ENCODE results near the gene DIAPH3. TPM values are rescaled to one million over a fixed set of nuclear protein-coding genes. Genes with fewer than 3 reads are reported as not detected.

The DIAPH3 gene
- polyA plus RNA-seq, 1 of the 3 experiments (the other 2 are of a cell fraction): 5.4 TPM

- Histone ChIP-seq H3K9ac (no peak overlapping the region), H3K4me2 (no peak overlapping the region), H3F3A (replicated peaks; ENCODE audit: insufficient read depth) (no peaks in the 10 kb centered on the region), H3K4me3 (ENCODE audit: low read depth in 2 of 2, low read length in 1 of 2) (no peak overlapping the region), H3K9me3 (no peaks in the 10 kb centered on the region), H2AFZ (ENCODE audit: low read depth) (no peak overlapping the region), H3K79me2 (ENCODE audit: insufficient read depth) (peaks cover 91% of the 10 kb centered on the region), H3K27ac (ENCODE audit: low read depth in 2 of 2, low read length in 1 of 2) (no peak overlapping the region), H3K4me1 (ENCODE audit: control insufficient read depth in 1 of 2, insufficient read depth in 2 of 2, low read depth in 1 of 2, low read length in 1 of 2) (peaks cover 0 to 25% of the 10 kb centered on the region in 2 experiments; a peak in 2 of 4 replicates), H3K9me2 (no peaks in the 10 kb centered on the region), H4K20me1 (ENCODE audit: insufficient read depth) (no peaks in the 10 kb centered on the region), H3K27me3 (ENCODE audit: insufficient read depth) (no peaks in the 10 kb centered on the region), H3K36me3 (replicated peaks in 1 of 2; ENCODE audit: control insufficient read depth in 1 of 2, insufficient read depth in 2 of 2, low read length in 1 of 2) (no peaks in the 10 kb centered on the region)
- no peak for DNase-seq
- no peak for TF ChIP-seq CHD2 (IDR thresholded peaks at IDR 0.05; ENCODE audit: low read length, partially characterized antibody)
- no peak for TF ChIP-seq EP300 (IDR thresholded peaks at IDR 0.05; ENCODE audit: borderline replicate concordance in 1 of 2, low read depth in 1 of 2, low read length in 1 of 2)
- TF ChIP-seq, protein P1, sequence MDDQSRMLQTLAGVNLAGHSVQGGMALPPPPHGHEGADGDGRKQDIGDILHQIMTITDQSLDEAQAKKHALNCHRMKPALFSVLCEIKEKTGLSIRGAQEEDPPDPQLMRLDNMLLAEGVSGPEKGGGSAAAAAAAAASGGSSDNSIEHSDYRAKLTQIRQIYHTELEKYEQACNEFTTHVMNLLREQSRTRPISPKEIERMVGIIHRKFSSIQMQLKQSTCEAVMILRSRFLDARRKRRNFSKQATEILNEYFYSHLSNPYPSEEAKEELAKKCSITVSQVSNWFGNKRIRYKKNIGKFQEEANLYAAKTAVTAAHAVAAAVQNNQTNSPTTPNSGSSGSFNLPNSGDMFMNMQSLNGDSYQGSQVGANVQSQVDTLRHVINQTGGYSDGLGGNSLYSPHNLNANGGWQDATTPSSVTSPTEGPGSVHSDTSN (IDR thresholded peaks at IDR 0.05): no peak
- no peak for TF ChIP-seq GABPA (IDR thresholded peaks at IDR 0.05; ENCODE audit: low read depth)
- no peak for TF ChIP-seq RFX5 (IDR thresholded peaks at IDR 0.05; ENCODE audit: low read length)
- TF ChIP-seq NRF1 (IDR thresholded peaks at IDR 0.05; ENCODE audit: low read depth, low read length): no peak
- no peak for TF ChIP-seq MEF2A (IDR thresholded peaks at IDR 0.05; ENCODE audit: borderline replicate concordance, low read depth)
- TF ChIP-seq, protein P2, sequence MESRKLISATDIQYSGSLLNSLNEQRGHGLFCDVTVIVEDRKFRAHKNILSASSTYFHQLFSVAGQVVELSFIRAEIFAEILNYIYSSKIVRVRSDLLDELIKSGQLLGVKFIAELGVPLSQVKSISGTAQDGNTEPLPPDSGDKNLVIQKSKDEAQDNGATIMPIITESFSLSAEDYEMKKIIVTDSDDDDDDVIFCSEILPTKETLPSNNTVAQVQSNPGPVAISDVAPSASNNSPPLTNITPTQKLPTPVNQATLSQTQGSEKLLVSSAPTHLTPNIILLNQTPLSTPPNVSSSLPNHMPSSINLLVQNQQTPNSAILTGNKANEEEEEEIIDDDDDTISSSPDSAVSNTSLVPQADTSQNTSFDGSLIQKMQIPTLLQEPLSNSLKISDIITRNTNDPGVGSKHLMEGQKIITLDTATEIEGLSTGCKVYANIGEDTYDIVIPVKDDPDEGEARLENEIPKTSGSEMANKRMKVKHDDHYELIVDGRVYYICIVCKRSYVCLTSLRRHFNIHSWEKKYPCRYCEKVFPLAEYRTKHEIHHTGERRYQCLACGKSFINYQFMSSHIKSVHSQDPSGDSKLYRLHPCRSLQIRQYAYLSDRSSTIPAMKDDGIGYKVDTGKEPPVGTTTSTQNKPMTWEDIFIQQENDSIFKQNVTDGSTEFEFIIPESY (IDR thresholded peaks at IDR 0.05; ENCODE audit: borderline replicate concordance, low read depth): no peak
- TF ChIP-seq TAF1 (IDR thresholded peaks at IDR 0.05; ENCODE audit: borderline replicate concordance, low read depth, low read length): no peak
- no peak for TF ChIP-seq GATA2 (CRISPR knock-in tag; IDR thresholded peaks at IDR 0.05)
- TF ChIP-seq YY1 (IDR thresholded peaks at IDR 0.05; ENCODE audit: low read depth): no peak
- no peak for TF ChIP-seq POLR2AphosphoS5 (IDR thresholded peaks at IDR 0.05; ENCODE audit: low read depth, low read length)
- TF ChIP-seq FOXJ3 (CRISPR knock-in tag; IDR thresholded peaks at IDR 0.05): no peak
- TF ChIP-seq SIN3A (IDR thresholded peaks at IDR 0.05; ENCODE audit: borderline replicate concordance, low read depth, low read length): no peak
- no peak for TF ChIP-seq NFIC (IDR thresholded peaks at IDR 0.05; ENCODE audit: borderline replicate concordance)
- POLR2A ChIA-PET: no interaction called here
- WGBS (ENCODE audit: low lambda C conversion rate): 89% methylated on average over 4 of the region's 4 CpGs
- CTCF ChIA-PET: interaction anchor here (2.0 kb wide), 1 partner anchor 10 kb away, joined by 6 read pairs; no protein-coding TSS in a partner anchor
These were observed 63.9 kb downstream of the DIAPH3 start for GRCh38 chr13:60099631-60100420.

Data from SK-N-SH (cell line).